Activated T-cell treated with anti-CD3 and anti-CD28 coated beads, Interleukin-2, amount 50 U/mL, for 48 hours (primary cell): Measurements from ENCODE around the gene STAP2.
A peak's percentile ranks its signal among the peaks of the same experiment; 100 is the strongest.

Experiments used
- DNase-seq, 2 experiments: peaks; one replicate each; pipeline ENCODE4 v3.0.0-alpha.2; 2020

The STAP2 gene

GRCh38 chr19:4326215-4326836 is 12.3 kb downstream of the STAP2 start:
- no peak for DNase-seq

GRCh38 chr19:4324228-4324627 is 14.4 kb downstream of the STAP2 start:
- DNase-seq, result no peak

GRCh38 chr19:4323692-4324091 is 14.9 kb downstream of the STAP2 start:
- DNase-seq, result no peak

- DNase-seq, result no peak
These were observed 15.5 kb downstream of the STAP2 start for GRCh38 chr19:4322942-4323665.

GRCh38 chr19:4320419-4320818 is 18.2 kb downstream of the STAP2 start:
- no peak for DNase-seq

- no peak for DNase-seq
These were observed 19.4 kb downstream of the STAP2 start for GRCh38 chr19:4319067-4319718.

GRCh38 chr19:4318460-4318859 is 20.2 kb downstream of the STAP2 start:
- no peak for DNase-seq

GRCh38 chr19:4316956-4317355 is 21.7 kb downstream of the STAP2 start:
- DNase-seq, result no peak

- no peak for DNase-seq
These were observed 24.7 kb downstream of the STAP2 start for GRCh38 chr19:4313847-4314490.

GRCh38 chr19:4310247-4311121 is 28.1 kb downstream of the STAP2 start:
- DNase-seq, result peak; percentile 58 to 62

- DNase-seq, result no peak
These were observed 33.0 kb downstream of the STAP2 start for GRCh38 chr19:4305659-4306058.

GRCh38 chr19:4305257-4305612 is 33.4 kb downstream of the STAP2 start:
- no peak for DNase-seq

- DNase-seq, result peak; percentile 89 to 91
These were observed 33.9 kb downstream of the STAP2 start, which contains the start of gene FSD1 for GRCh38 chr19:4304538-4305256. TSS of gene FSD1 (plus strand) at chr19:4304598. CDS start at chr19:4304747, 149 bp downstream.

- no peak for DNase-seq
These were observed 34.6 kb downstream of the STAP2 start for GRCh38 chr19:4303819-4304537.

- peak in 1 of 2 experiments; percentile 42 for DNase-seq
These were observed 36.4 kb downstream of the STAP2 start, which contains the start of gene TMIGD2 for GRCh38 chr19:4302243-4302640. TSS of gene TMIGD2 (minus strand) at chr19:4302389. CDS start at chr19:4302385, 4 bp downstream.

GRCh38 chr19:4301590-4302242 is 36.9 kb downstream of the STAP2 start:
- no peak for DNase-seq

GRCh38 chr19:4300589-4300988 is 38.0 kb downstream of the STAP2 start:
- no peak for DNase-seq

- no peak for DNase-seq
These were observed 39.6 kb downstream of the STAP2 start for GRCh38 chr19:4298810-4299550.

GRCh38 chr19:4297901-4298809 is 40.5 kb downstream of the STAP2 start:
- peak; percentile 53 to 61 for DNase-seq
